ENCODE data around the gene DPEP2NB.
"Not testable (repeated sequence)": the region's sequence is repeated elsewhere in the genome, so short reads cannot be mapped to it uniquely, and the experiment has no call there.

DNA sequence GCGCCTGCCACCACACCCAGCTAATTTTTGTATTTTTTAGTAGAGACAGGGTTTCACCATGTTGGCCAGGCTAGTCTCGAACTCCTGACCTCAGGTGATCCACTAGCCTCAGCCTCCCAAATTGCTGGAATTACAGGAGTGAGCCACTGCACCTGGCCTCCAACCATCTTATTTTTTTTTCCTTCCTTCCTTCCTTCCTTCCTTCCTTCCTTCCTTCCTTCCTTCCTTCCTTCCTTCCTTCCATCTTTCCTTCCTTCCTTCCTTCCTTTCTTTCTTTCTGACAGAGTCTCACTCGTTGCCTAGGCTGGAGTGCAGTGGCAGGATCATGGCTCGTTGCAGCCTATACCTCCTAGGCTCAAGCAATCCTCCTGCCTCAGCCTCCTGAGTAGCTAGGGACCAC, 5.8 kb downstream of the DPEP2NB start:
- TF ChIP-seq CTCF (IDR thresholded peaks at IDR 0.05 in 4 of 5, conservative IDR thresholded peaks at IDR 0.05 in 1 of 5); POLR2A (IDR thresholded peaks at IDR 0.05): not testable (repeated sequence)
